CD4-positive, alpha-beta memory T cell (primary cell): Measurements from ENCODE around the gene CAMTA1. TPM values are rescaled to one million over a fixed set of nuclear protein-coding genes. Genes with fewer than 3 reads are reported as not detected.

ENCODE experiments used
- CTCF ChIA-PET: fragments of 350-600 bp; sonication (Branson Sonifier 250); formaldehyde crosslinking; loops from one replicate; lab custom pipeline; 2021; ENCODE audit warnings: inconsistent platforms; ENCODE audit not compliant: partially characterized antibody; lab: Charles Lee
- POLR2A ChIA-PET: fragments of 350-600 bp; sonication (Branson Sonifier 250); formaldehyde crosslinking; loops from one replicate; lab custom pipeline; 2021; ENCODE audit not compliant: partially characterized antibody; lab: Charles Lee
- DNase-seq, 5 donors: peaks; one replicate each; pipeline versions ENCODE4 v3.0.0 to v3.0.0-alpha.2; 2020 to 2022; ENCODE audit warnings: mixed read lengths in 1 of 5
- H3K27ac ChIP-seq: one replicate; pipeline ENCODE4 v1.7.0; 2013; ENCODE audit warnings: low read depth, low read length
- H3K27me3 ChIP-seq: 2 replicates; pipeline ENCODE4 v1.7.0; 2013; ENCODE audit warnings: mild to moderate bottlenecking, low read length, moderate library complexity; ENCODE audit not compliant: insufficient read depth
- H3K36me3 ChIP-seq: 2 replicates; pipeline ENCODE4 v1.7.0; 2013; ENCODE audit warnings: mild to moderate bottlenecking, low read length, moderate library complexity; ENCODE audit not compliant: insufficient read depth
- H3K4me1 ChIP-seq: 2 replicates; pipeline ENCODE4 v1.7.0; 2013; ENCODE audit warnings: mild to moderate bottlenecking, low read length, moderate library complexity; ENCODE audit not compliant: insufficient read depth
- H3K4me3 ChIP-seq, 2 donors: one replicate each; pipeline ENCODE4 v1.7.0; 2013; ENCODE audit warnings: low read length in 2 of 2, mild to moderate bottlenecking in 1 of 2
- H3K9me3 ChIP-seq, 2 donors: one replicate each; pipeline ENCODE4 v1.7.0; 2013; ENCODE audit warnings: low read length in 2 of 2, control low read depth in 1 of 2; ENCODE audit not compliant: control insufficient read depth in 1 of 2
- H3K27ac Mint-ChIP-seq, 7 donors: one replicate each; pipeline ENCODE4 v1.8.0; 2020 to 2021; ENCODE audit warnings: mixed read lengths in 7 of 7, mild to moderate bottlenecking in 6 of 7, inconsistent platforms in 3 of 7, moderate library complexity in 3 of 7
- H3K27me3 Mint-ChIP-seq, 2 donors: one replicate each; pipeline ENCODE4 v1.8.0; 2020 to 2021; ENCODE audit warnings: mixed read lengths in 2 of 2
- H3K36me3 Mint-ChIP-seq, 2 donors: one replicate each; pipeline ENCODE4 v1.8.0; 2020 to 2021; ENCODE audit warnings: mixed read lengths in 2 of 2, inconsistent platforms in 1 of 2, mild to moderate bottlenecking in 1 of 2
- H3K4me1 Mint-ChIP-seq, 4 donors: one replicate each; pipeline ENCODE4 v1.8.0; 2020 to 2021; ENCODE audit warnings: mixed read lengths in 4 of 4, mild to moderate bottlenecking in 1 of 4
- H3K4me3 Mint-ChIP-seq, 8 donors: one replicate each; pipeline ENCODE4 v1.8.0; 2020 to 2021; ENCODE audit warnings: mixed read lengths in 8 of 8, mild to moderate bottlenecking in 7 of 8, moderate library complexity in 6 of 8, inconsistent platforms in 3 of 8
- H3K9me3 Mint-ChIP-seq, 8 donors: one replicate each; pipeline ENCODE4 v1.8.0; 2020 to 2021; ENCODE audit warnings: mixed read lengths in 8 of 8, mild to moderate bottlenecking in 5 of 8, inconsistent platforms in 3 of 8, moderate library complexity in 1 of 8
- intact Hi-C: fragments of 100-400 bp; cut with micrococcal nuclease; formaldehyde crosslinking; loops from one replicate; pipeline ENCODE4 v1.15.1; 2023
- polyA plus RNA-seq, 2 donors: library from polyadenylated mRNA; unstranded; fragments of 300-500 nt; fragmentation: Illumina TruSeq; gene quantifications; one replicate each; pipeline ENCODE4 v1.2.3, GENCODE V29; 2021
- total RNA-seq, 2 experiments: library from RNA; stranded (reverse); gene quantifications; one replicate each; pipeline ENCODE4 v1.2.3, GENCODE V29; 2021

Gene CAMTA1
- total and polyA plus RNA-seq, 4 experiments from 2014 or later, result 39.1 to 118 (median 59.9) TPM

GRCh38 chr1:6771441-6771769 lies 13.8 kb upstream of the CAMTA1 start:
- CTCF ChIA-PET, result no interaction called here
- Mint-ChIP-seq H3K27me3 (peaks cover 7 to 14% of the 10 kb centered on the region in 2 donors), H3K4me3 (no peak overlapping the region), H3K36me3 (no peaks in the 10 kb centered on the region), H3K4me1 (no peaks in the 10 kb centered on the region), H3K9me3 (peaks cover 0 to 4% (median 0%) of the 10 kb centered on the region in 8 donors), H3K27ac (no peak overlapping the region)
- no peaks in the 10 kb centered on the region for H3K9me3 ChIP-seq
- no peaks in the 10 kb centered on the region for H3K36me3 ChIP-seq
- no peaks in the 10 kb centered on the region for H3K4me1 ChIP-seq
- no peak for DNase-seq
- H3K27ac ChIP-seq, result no peak overlapping the region
- intact Hi-C loops, result no loop called here
- POLR2A ChIA-PET, result no interaction called here
- H3K4me3 ChIP-seq, result no peak overlapping the region
- H3K27me3 ChIP-seq, result no peaks in the 10 kb centered on the region

GRCh38 chr1:6774381-6774780 lies 10.9 kb upstream of the CAMTA1 start:
- Mint-ChIP-seq H3K4me3 (no peak overlapping the region), H3K27me3 (peaks cover 7 to 16% of the 10 kb centered on the region in 2 donors), H3K4me1 (peaks cover 0 to 3% (median 0%) of the 10 kb centered on the region in 4 donors), H3K36me3 (no peaks in the 10 kb centered on the region), H3K27ac (no peak overlapping the region), H3K9me3 (peaks cover 0 to 7% (median 2%) of the 10 kb centered on the region in 8 donors)
- POLR2A ChIA-PET, result no interaction called here
- H3K4me1 ChIP-seq, result no peaks in the 10 kb centered on the region
- no peak overlapping the region for H3K4me3 ChIP-seq
- H3K27ac ChIP-seq, result no peak overlapping the region
- CTCF ChIA-PET, result no interaction called here
- no peaks in the 10 kb centered on the region for H3K9me3 ChIP-seq
- DNase-seq, result no peak
- intact Hi-C loops, result no loop called here
- no peaks in the 10 kb centered on the region for H3K27me3 ChIP-seq
- H3K36me3 ChIP-seq, result no peaks in the 10 kb centered on the region

GRCh38 chr1:6775261-6776043 lies 9.8 kb upstream of the CAMTA1 start:
- H3K27ac ChIP-seq, result no peak overlapping the region
- no peaks in the 10 kb centered on the region for H3K36me3 ChIP-seq
- peaks cover 0 to 7% (median 2%) of the 10 kb centered on the region in 8 donors for H3K9me3 Mint-ChIP-seq
- peaks cover 0 to 3% (median 0%) of the 10 kb centered on the region in 4 donors for H3K4me1 Mint-ChIP-seq
- H3K27ac Mint-ChIP-seq, result no peak overlapping the region
- no peak overlapping the region for H3K4me3 Mint-ChIP-seq
- no peak for DNase-seq
- H3K36me3 Mint-ChIP-seq, result no peaks in the 10 kb centered on the region
- H3K4me3 ChIP-seq, result no peak overlapping the region
- CTCF ChIA-PET, result no interaction called here
- H3K9me3 ChIP-seq, result no peaks in the 10 kb centered on the region
- intact Hi-C loops, result no loop called here
- H3K27me3 ChIP-seq, result no peaks in the 10 kb centered on the region
- H3K27me3 Mint-ChIP-seq, result peaks cover 7 to 14% of the 10 kb centered on the region in 2 donors
- no peaks in the 10 kb centered on the region for H3K4me1 ChIP-seq
- POLR2A ChIA-PET, result no interaction called here

- H3K9me3 ChIP-seq, result no peaks in the 10 kb centered on the region
- no peaks in the 10 kb centered on the region for H3K27me3 ChIP-seq
- ChIA-PET POLR2A (no interaction called here), CTCF (no interaction called here)
- Mint-ChIP-seq H3K36me3 (no peaks in the 10 kb centered on the region), H3K27me3 (peaks cover 7 to 13% of the 10 kb centered on the region in 2 donors), H3K4me1 (peaks cover 0 to 3% (median 0%) of the 10 kb centered on the region in 4 donors), H3K27ac (no peak overlapping the region), H3K9me3 (peaks cover 0 to 7% (median 2%) of the 10 kb centered on the region in 8 donors), H3K4me3 (no peak overlapping the region)
- intact Hi-C loops, result no loop called here
- no peaks in the 10 kb centered on the region for H3K4me1 ChIP-seq
- no peak for DNase-seq
- no peak overlapping the region for H3K4me3 ChIP-seq
- H3K27ac ChIP-seq, result no peak overlapping the region
- H3K36me3 ChIP-seq, result no peaks in the 10 kb centered on the region
These were observed 8.9 kb upstream of the CAMTA1 start for GRCh38 chr1:6776389-6776788.

GRCh38 chr1:6776895-6777294 lies 8.4 kb upstream of the CAMTA1 start:
- Histone ChIP-seq H3K4me1 (no peaks in the 10 kb centered on the region), H3K36me3 (no peaks in the 10 kb centered on the region), H3K9me3 (no peaks in the 10 kb centered on the region), H3K27me3 (no peaks in the 10 kb centered on the region), H3K27ac (no peak overlapping the region), H3K4me3 (no peak overlapping the region)
- ChIA-PET POLR2A (no interaction called here), CTCF (no interaction called here)
- Mint-ChIP-seq H3K27me3 (peaks cover 7 to 13% of the 10 kb centered on the region in 2 donors), H3K27ac (no peak overlapping the region), H3K9me3 (peaks cover 0 to 7% (median 2%) of the 10 kb centered on the region in 8 donors), H3K4me3 (no peak overlapping the region), H3K4me1 (peaks cover 0 to 3% (median 0%) of the 10 kb centered on the region in 4 donors), H3K36me3 (no peaks in the 10 kb centered on the region)
- intact Hi-C loops, result no loop called here
- DNase-seq, result no peak

- H3K27me3 Mint-ChIP-seq, result peaks cover 7 to 13% of the 10 kb centered on the region in 2 donors
- no peaks in the 10 kb centered on the region for H3K4me1 ChIP-seq
- ChIA-PET POLR2A (no interaction called here), CTCF (no interaction called here)
- H3K9me3 Mint-ChIP-seq, result peaks cover 0 to 7% (median 2%) of the 10 kb centered on the region in 8 donors
- H3K4me3 ChIP-seq, result no peak overlapping the region
- no peaks in the 10 kb centered on the region for H3K27me3 ChIP-seq
- peaks cover 0 to 3% (median 0%) of the 10 kb centered on the region in 4 donors for H3K4me1 Mint-ChIP-seq
- DNase-seq, result no peak
- intact Hi-C loops, result no loop called here
- H3K27ac Mint-ChIP-seq, result no peak overlapping the region
- H3K27ac ChIP-seq, result no peak overlapping the region
- no peaks in the 10 kb centered on the region for H3K36me3 Mint-ChIP-seq
- no peak overlapping the region for H3K4me3 Mint-ChIP-seq
- H3K9me3 ChIP-seq, result no peaks in the 10 kb centered on the region
- H3K36me3 ChIP-seq, result no peaks in the 10 kb centered on the region
These were observed 7.4 kb upstream of the CAMTA1 start for GRCh38 chr1:6777813-6778212.

- H3K9me3 Mint-ChIP-seq, result peaks cover 0 to 7% (median 2%) of the 10 kb centered on the region in 8 donors
- H3K4me1 Mint-ChIP-seq, result peaks cover 6 to 12% (median 9%) of the 10 kb centered on the region in 4 donors
- DNase-seq, result no peak
- Histone ChIP-seq H3K4me1 (peaks cover 9% of the 10 kb centered on the region), H3K27me3 (no peaks in the 10 kb centered on the region), H3K27ac (no peak overlapping the region), H3K9me3 (no peaks in the 10 kb centered on the region), H3K36me3 (no peaks in the 10 kb centered on the region), H3K4me3 (no peak overlapping the region)
- H3K27me3 Mint-ChIP-seq, result peaks cover 7 to 13% of the 10 kb centered on the region in 2 donors
- no peak overlapping the region for H3K27ac Mint-ChIP-seq
- POLR2A ChIA-PET, result no interaction called here
- intact Hi-C loops, result no loop called here
- H3K36me3 Mint-ChIP-seq, result no peaks in the 10 kb centered on the region
- no peak overlapping the region for H3K4me3 Mint-ChIP-seq
- CTCF ChIA-PET, result no interaction called here
These were observed 6.0 kb upstream of the CAMTA1 start for GRCh38 chr1:6779089-6779805.
